SU-DHL-6 (cell line): ENCODE measurements around the gene ZNF689.

ENCODE experiments used
- EZH2phosphoT487 ChIP-seq: fragments of 200-600 bp; sonication (generic), shearing (Covaris generic); conservative IDR thresholded peaks from 2 replicates; pipeline ENCODE4 v1.6.1; 2018; ENCODE audit warnings: mild to moderate bottlenecking, antibody characterized with exemption, low read length, moderate library complexity, mixed read lengths
- TF ChIP-seq, protein P1 (sequence below): fragments of 200-600 bp; sonication (generic); IDR thresholded peaks from one replicate; pipeline ENCODE4 v1.5.1; 2017; ENCODE audit warnings: antibody characterized with exemption, mild to moderate bottlenecking, low read length, moderate library complexity; ENCODE audit not compliant: insufficient read depth, poor library complexity, severe bottlenecking

GRCh38 chr16:30574678-30575077, 35.5 kb downstream of the ZNF689 start:
- TF ChIP-seq, protein P1, sequence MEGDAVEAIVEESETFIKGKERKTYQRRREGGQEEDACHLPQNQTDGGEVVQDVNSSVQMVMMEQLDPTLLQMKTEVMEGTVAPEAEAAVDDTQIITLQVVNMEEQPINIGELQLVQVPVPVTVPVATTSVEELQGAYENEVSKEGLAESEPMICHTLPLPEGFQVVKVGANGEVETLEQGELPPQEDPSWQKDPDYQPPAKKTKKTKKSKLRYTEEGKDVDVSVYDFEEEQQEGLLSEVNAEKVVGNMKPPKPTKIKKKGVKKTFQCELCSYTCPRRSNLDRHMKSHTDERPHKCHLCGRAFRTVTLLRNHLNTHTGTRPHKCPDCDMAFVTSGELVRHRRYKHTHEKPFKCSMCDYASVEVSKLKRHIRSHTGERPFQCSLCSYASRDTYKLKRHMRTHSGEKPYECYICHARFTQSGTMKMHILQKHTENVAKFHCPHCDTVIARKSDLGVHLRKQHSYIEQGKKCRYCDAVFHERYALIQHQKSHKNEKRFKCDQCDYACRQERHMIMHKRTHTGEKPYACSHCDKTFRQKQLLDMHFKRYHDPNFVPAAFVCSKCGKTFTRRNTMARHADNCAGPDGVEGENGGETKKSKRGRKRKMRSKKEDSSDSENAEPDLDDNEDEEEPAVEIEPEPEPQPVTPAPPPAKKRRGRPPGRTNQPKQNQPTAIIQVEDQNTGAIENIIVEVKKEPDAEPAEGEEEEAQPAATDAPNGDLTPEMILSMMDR: no peak
- no peak for TF ChIP-seq EZH2phosphoT487
